Spinal cord (tissue), 10 donors: ENCODE measurements around the gene LIMS1. TPM values are rescaled to one million over a fixed set of nuclear protein-coding genes. Genes with fewer than 3 reads are reported as not detected.
"Not testable (repeated sequence)": the region's sequence is repeated elsewhere in the genome, so short reads cannot be mapped to it uniquely, and the experiment has no call there.

Experiments used
- DNase-seq, 6 donors: peaks; one replicate each; pipeline versions ENCODE4 v3.0.0 to v3.0.0-alpha.2; 2013 to 2015; ENCODE audit warnings: low spot score in 6 of 6, low read depth in 4 of 6
- H3K27ac ChIP-seq: one replicate; pipeline ENCODE4 v1.5.1; 2013; ENCODE audit warnings: low read depth, low read length, control low read depth
- H3K27me3 ChIP-seq: one replicate; pipeline ENCODE4 v1.6.1; 2013; ENCODE audit warnings: low read length; ENCODE audit not compliant: control insufficient read depth, insufficient read depth
- H3K36me3 ChIP-seq: one replicate; pipeline ENCODE4 v1.6.1; 2013; ENCODE audit warnings: low read length; ENCODE audit not compliant: control insufficient read depth, insufficient read depth
- H3K4me1 ChIP-seq: one replicate; pipeline ENCODE4 v1.6.1; 2013; ENCODE audit warnings: low read length; ENCODE audit not compliant: control insufficient read depth, insufficient read depth
- H3K4me3 ChIP-seq: one replicate; pipeline ENCODE4 v1.5.1; 2013; ENCODE audit warnings: low read depth, low read length, control low read depth
- H3K9me3 ChIP-seq: one replicate; pipeline ENCODE4 v1.6.1; 2013; ENCODE audit warnings: low read length; ENCODE audit not compliant: control insufficient read depth, insufficient read depth
- WGBS: methylation state at CpG from one replicate; pipeline ENCODE4 v1.1.5; 2013; ENCODE audit warnings: missing lambda C conversion rate; ENCODE audit not compliant: insufficient coverage; 5-methylcytosine and 5-hydroxymethylcytosine counted together
- polyA plus RNA-seq, 2 donors: library from polyadenylated mRNA; unstranded; fragments of 120-200 nt; gene quantifications; one replicate each; pipeline ENCODE4 v1.2.1, GENCODE V29; 2013; ENCODE audit not compliant: insufficient read length in 2 of 2
- total RNA-seq, 2 donors: library from RNA; depleted of rRNA in 1 of 2; stranded (reverse); fragments of 120-200 nt in 1 of 2; fragments of >200 nt in 1 of 2; gene quantifications; one replicate each; pipeline versions ENCODE4 v1.2.3 to v1.2.4, GENCODE V29; 2013 to 2014
- donor health status: healthy.

LIMS1 gene
- total and polyA plus RNA-seq, 4 donors: 26.2 to 46.1 (median 38.7) TPM

DNA sequence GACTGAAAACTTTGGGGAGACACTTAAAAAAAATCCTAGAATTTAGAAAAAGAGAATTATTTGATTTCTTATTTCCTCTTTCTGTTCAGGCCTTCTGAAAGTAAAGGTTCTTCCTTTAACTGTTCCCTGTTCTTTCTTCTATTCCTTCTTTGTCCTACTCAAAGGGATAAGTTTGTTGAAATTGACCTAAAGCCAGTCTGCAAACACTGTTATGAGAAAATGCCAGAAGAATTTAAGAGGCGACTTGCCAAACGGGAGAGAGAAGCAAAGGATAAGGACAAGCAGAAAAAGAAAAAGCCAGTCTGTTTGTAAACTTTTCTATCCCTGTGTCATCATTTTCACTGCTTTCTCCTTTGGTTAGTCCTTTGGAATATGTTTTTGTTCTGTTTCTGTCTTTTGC is 146.5 kb downstream of the LIMS1 start:
- not testable (repeated sequence) for H3K4me3 ChIP-seq, H3K4me1 ChIP-seq, DNase-seq, H3K27ac ChIP-seq, H3K9me3 ChIP-seq, H3K27me3 ChIP-seq
- H3K36me3 ChIP-seq: peaks cover 11% of the 10 kb centered on the region
- no CpG with 5 or more reads among the region's 2 CpGs for WGBS

DNA sequence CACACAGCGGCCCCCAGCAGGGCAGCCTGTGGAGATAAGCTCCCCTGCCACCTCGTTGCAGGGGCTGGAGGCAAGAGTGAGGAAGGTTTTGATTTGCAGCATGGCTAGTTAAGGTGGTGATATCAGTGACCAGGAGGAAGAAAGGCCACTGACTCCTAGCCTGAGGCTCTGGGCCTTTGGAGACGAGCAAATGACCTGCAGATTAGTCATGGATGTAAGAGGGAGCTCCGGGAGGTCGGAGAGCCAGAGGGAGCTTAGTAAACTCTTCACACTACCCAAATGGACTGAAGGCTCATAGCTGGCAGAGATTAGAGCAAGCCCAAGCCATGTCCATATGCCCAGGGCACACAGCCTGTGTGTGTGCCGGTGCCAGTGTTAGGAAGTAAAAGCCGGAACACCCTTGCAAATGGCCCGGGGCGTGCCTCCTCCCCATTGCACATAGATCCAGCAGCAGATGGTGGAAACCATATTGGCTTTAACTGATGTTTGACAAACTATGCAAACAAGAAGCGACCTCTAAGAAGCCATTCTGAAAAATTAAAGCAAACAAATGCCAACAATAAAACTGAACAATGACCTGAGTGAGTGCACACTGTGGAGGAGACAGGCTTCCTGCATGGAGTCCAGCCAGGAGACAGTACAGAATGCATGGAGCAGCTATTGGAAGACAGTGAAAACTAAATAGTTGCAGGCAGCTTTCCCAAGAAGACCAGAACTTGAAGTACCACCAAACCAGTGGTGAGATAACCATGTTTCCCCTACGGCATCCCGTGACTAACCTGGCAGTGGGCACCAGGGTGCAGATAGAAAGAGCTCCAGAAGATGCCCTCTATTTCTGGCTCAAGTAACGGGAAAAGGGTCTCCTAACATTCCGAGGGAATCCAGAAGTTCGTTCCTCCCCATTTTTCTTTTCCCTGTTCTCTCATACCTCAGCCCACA is 154.8 kb downstream of the LIMS1 start:
- DNase-seq, H3K27me3 ChIP-seq, H3K4me3 ChIP-seq, H3K36me3 ChIP-seq, H3K4me1 ChIP-seq, H3K27ac ChIP-seq, H3K9me3 ChIP-seq: not testable (repeated sequence)
- WGBS: no CpG with 5 or more reads among the region's 15 CpGs

DNA sequence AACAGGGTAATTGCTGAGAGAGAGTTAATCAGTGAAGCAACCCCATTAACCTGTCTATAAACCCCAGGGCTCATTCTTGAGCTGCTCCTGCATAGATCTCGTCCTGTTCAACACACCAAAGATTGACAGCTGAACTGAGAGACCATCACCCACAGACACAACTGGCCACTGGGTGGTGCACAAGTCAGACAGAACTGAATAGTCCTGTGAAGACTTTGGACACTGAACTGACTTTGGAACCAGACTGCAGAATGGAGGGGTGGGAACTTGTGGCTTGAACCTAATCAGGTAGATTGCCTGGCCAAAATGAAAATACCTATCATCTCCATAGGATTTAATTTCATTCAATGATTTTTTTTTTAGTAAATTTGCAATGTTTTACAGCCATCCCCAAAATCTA is 155.7 kb downstream of the LIMS1 start:
- not testable (repeated sequence) for H3K4me1 ChIP-seq, H3K9me3 ChIP-seq, H3K27ac ChIP-seq, H3K4me3 ChIP-seq, H3K27me3 ChIP-seq, H3K36me3 ChIP-seq, DNase-seq
- no CpG with 5 or more reads among the region's 1 CpG for WGBS

DNA sequence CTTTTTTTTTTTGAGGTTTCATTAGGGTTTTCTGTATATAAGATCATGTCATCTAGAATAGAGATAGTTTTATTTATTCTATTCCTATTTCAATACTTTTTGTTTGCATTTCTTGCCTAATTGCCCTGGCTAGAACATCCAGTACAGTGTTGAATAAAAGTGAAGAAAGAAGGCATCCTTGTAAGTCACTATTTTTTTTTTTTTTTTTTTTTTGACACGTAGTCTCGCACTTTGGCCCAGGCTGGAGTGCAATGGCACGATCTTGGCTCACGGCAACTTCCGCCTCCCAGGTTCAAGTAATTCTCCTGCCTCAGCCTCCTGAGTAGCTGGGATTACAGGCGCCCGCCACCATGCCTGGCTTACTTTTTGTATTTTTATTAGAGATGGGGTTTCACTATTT is 157.2 kb downstream of the LIMS1 start:
- H3K4me3 ChIP-seq: no peak overlapping the region
- H3K27me3 ChIP-seq: no peaks in the 10 kb centered on the region
- no peak for DNase-seq
- H3K36me3 ChIP-seq: no peaks in the 10 kb centered on the region
- WGBS: 100% methylated on average over 4 of the region's 7 CpGs
- no peak overlapping the region for H3K27ac ChIP-seq
- no peaks in the 10 kb centered on the region for H3K4me1 ChIP-seq
- no peaks in the 10 kb centered on the region for H3K9me3 ChIP-seq

DNA sequence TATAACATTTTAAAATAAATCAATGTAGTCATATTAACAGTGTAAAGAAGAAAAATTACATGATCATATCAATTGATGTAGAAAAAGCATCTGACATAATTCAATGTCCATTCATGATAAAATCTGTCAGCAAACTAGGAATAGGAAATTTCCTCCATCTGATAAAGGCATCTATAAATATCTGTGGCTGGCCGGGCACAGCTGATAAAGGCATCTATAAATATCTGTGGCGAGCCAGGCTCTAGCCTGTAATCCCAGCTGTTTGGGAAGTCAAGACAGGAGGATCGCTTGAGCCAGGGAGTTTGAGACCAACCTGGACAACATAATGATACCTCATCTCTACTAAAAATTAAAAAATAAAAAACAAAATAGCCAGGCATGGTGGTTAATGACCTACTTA is 166.9 kb downstream of the LIMS1 start:
- no peaks in the 10 kb centered on the region for H3K27me3 ChIP-seq
- no peak overlapping the region for H3K4me3 ChIP-seq
- no peak for DNase-seq
- H3K36me3 ChIP-seq: no peaks in the 10 kb centered on the region
- H3K9me3 ChIP-seq: no peaks in the 10 kb centered on the region
- WGBS: 68% methylated on average over 2 of the region's 3 CpGs
- H3K27ac ChIP-seq: no peak overlapping the region
- H3K4me1 ChIP-seq: no peaks in the 10 kb centered on the region

DNA sequence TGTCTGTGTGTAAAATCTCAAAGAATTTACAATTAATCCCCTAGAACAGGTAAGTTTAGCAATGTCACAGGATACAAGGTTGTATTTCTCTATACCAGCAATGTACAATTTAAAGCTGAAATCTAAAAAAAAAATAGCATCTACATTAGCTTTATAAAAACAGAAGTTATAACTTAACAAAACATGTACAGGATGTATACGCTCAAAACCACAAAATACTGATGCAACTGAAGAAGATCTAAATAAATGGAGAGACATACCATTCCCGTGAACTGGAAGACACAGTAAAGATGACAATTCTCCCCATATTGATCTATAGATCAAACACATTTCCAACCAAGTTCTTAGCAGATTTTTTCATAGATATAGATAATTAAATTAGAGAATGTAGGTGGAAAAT is 167.5 kb downstream of the LIMS1 start:
- Histone ChIP-seq H3K4me3 (no peak overlapping the region), H3K4me1 (no peaks in the 10 kb centered on the region), H3K9me3 (no peaks in the 10 kb centered on the region), H3K27me3 (no peaks in the 10 kb centered on the region), H3K36me3 (no peaks in the 10 kb centered on the region), H3K27ac (no peak overlapping the region)
- DNase-seq: no peak
- WGBS: no CpG with 5 or more reads among the region's 2 CpGs

DNA sequence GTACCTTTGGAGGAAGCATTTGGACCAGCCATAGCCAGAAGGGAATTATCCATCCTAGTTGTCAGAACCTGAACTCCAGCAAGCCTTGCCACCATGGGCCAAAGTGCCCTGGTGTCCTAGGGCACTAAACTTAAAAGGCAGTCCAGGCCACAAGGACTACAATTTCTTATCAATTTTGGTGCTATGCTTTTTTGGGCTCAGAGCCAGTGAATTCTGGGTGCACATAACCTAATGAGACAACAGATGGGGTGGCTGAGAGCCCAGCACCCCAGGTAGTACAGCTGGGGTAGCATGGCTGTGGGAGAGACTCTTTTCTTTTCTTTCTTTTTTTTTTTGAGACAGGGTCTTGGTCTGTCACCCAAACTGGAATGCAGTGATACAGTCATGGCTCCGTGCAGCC is 170.6 kb downstream of the LIMS1 start:
- no peaks in the 10 kb centered on the region for H3K27me3 ChIP-seq
- H3K4me3 ChIP-seq: no peak overlapping the region
- no peak for DNase-seq
- no peak overlapping the region for H3K27ac ChIP-seq
- H3K9me3 ChIP-seq: peaks cover 2% of the 10 kb centered on the region
- 83% methylated on average over 1 of the region's 1 CpG for WGBS
- no peaks in the 10 kb centered on the region for H3K4me1 ChIP-seq
- H3K36me3 ChIP-seq: no peaks in the 10 kb centered on the region

DNA sequence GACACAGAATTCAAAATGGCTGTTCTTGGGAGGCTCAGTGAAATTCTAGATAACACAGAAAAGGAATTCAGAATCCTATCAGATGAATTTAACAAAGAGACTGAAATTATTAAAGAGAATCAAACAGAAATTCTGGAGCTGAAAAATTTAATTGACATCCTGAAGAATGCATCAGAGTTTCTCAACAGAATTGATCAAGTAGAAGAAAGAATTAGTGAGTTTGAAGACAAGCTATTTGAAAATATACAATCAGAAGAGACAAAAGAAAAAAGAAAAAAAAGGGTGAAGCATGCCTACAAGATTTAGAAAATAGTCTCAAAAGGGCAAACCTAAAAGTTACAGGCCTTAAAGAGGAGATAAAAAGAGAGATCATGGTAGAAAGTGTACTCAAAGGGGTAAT is 173.0 kb downstream of the LIMS1 start:
- Histone ChIP-seq H3K27me3 (no peaks in the 10 kb centered on the region), H3K9me3 (peaks cover 2% of the 10 kb centered on the region), H3K27ac (no peak overlapping the region), H3K4me3 (no peak overlapping the region), H3K36me3 (no peaks in the 10 kb centered on the region), H3K4me1 (no peaks in the 10 kb centered on the region)
- no peak for DNase-seq

DNA sequence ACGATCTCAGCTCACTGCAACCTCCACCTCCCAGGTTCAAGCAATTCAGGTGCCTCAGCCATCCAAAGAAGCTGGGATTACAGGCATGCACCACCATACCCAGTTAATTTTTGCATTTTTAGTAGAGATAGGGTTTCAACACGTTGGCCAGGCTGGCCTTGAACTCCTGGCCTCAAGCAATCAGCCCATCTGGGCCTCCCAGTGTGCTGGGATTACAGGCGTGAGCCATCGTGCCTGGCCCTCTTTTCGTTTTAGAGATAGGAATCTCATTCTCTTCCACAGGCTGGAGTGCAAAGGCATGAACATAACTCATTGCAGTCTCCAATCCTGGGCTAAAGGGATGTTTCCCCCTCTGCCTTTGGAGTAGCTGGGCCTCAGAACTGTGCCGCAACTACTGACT is 182.7 kb downstream of the LIMS1 start:
- not testable (repeated sequence) for H3K36me3 ChIP-seq, H3K27me3 ChIP-seq, H3K9me3 ChIP-seq, H3K4me3 ChIP-seq, H3K27ac ChIP-seq, DNase-seq
- WGBS: 67% methylated on average over 3 of the region's 6 CpGs
- H3K4me1 ChIP-seq: peaks cover 10% of the 10 kb centered on the region
